NB4 (cell line): Measurements from ENCODE around the gene AGFG2.
A peak's percentile ranks its signal among the peaks of the same experiment; 100 is the strongest.

Experiments
- DNase-seq: peaks from one replicate; pipeline ENCODE4 v3.0.0; 2010; ENCODE audit warnings: low read depth
- H3K4me3 ChIP-seq: one replicate; pipeline ENCODE4 v1.5.1; 2011; ENCODE audit warnings: mild to moderate bottlenecking, low read depth, low read length, moderate library complexity
- CTCF ChIP-seq: IDR thresholded peaks from one replicate; pipeline ENCODE4 v1.5.1; 2012; ENCODE audit warnings: low read depth, low read length
- MYC ChIP-seq: IDR thresholded peaks from 2 replicates; pipeline ENCODE4 v1.6.1; 2011; ENCODE audit warnings: low read depth, low read length
- POLR2A ChIP-seq: IDR thresholded peaks from 2 replicates; pipeline ENCODE4 v1.6.1; 2011; ENCODE audit warnings: mild to moderate bottlenecking; ENCODE audit not compliant: insufficient read length; ENCODE audit errors: extremely low read depth
- TF ChIP-seq, protein P1 (sequence below): IDR thresholded peaks from 2 replicates; pipeline ENCODE4 v1.6.1; 2011; ENCODE audit warnings: low read depth, low read length

AGFG2 gene

DNA sequence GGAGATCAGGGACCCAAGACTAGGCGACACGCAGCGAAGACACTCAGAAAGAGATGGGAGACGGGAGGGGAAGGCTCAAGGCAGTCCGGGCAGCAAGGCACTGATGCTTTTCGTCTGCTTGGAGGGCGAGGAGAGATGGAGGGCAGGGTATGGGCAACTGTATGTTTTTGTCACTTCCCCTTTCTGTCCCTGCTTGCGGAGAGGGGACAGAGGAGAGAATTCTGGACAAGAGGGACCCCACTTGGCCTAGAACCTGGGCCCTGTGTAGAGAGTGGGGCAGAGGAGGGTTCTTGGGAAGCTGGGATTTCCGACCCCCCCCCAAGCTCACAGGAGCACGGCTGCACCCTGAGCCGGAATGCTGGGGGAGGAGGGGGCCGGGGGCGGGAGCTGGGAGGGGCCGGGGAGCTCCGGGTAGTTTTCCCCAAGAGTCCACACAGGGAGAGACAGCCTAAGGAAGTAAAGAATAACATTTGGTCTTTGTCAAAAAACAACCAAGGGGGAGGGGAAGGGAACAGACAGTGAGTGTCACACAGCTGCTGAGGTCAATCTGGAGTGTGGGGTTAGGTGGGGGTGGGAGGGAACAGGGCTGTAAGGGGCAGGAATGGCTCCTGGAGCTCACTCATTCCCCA, 45.2 kb downstream of the AGFG2 start:
- no peak for TF ChIP-seq CTCF
- no peak for TF ChIP-seq MYC
- no peak for TF ChIP-seq POLR2A
- TF ChIP-seq, protein P1, sequence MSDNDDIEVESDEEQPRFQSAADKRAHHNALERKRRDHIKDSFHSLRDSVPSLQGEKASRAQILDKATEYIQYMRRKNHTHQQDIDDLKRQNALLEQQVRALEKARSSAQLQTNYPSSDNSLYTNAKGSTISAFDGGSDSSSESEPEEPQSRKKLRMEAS, result no peak
- peak overlapping the region; percentile 93 for H3K4me3 ChIP-seq
- peak; percentile 83 for DNase-seq

DNA sequence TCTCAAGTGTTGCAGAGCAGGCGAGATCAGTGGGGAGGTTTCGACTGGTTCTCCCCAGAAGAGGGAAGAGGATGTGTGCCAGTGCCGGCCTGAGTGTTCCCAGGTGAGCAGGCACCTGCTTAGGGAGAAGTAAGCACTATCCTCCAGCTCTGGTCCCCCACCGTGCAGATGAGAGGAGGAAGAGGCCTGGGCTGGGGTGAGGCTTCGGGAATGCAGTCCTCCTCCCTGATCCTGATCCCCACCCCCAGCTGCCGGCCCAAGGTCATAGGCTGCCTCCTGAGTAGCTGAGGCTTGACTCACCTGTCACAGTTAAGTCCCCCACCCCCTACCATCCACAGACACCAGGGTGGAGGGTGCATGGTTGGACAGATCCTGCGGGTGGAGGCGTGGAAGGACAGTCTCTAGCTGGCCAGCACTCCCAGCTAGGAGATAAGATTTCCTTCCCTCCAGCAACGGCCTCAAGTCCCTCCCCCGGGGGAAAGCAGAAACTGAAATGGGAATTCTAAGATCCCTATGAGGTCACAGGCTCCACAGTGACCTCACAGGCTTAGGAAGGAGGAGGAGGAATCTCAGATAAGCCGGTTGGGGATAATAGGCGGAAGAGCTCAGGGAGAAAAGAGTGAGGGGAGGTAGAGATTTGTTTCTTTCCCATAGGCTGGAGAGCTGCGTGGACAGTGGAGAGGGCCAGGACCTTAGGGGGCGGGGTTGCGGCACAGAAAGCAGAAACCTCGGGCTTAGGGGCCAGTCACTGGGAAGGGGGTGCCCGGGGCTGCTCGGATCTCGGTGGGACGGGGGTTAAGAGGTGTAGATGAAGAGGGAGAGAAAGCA, 45.9 kb downstream of the AGFG2 start:
- DNase-seq, result peak; percentile 53
- H3K4me3 ChIP-seq, result peak overlapping the region; percentile 93
- no peak for TF ChIP-seq POLR2A
- no peak for TF ChIP-seq CTCF
- TF ChIP-seq, protein P1, result no peak
- TF ChIP-seq MYC, result no peak

DNA sequence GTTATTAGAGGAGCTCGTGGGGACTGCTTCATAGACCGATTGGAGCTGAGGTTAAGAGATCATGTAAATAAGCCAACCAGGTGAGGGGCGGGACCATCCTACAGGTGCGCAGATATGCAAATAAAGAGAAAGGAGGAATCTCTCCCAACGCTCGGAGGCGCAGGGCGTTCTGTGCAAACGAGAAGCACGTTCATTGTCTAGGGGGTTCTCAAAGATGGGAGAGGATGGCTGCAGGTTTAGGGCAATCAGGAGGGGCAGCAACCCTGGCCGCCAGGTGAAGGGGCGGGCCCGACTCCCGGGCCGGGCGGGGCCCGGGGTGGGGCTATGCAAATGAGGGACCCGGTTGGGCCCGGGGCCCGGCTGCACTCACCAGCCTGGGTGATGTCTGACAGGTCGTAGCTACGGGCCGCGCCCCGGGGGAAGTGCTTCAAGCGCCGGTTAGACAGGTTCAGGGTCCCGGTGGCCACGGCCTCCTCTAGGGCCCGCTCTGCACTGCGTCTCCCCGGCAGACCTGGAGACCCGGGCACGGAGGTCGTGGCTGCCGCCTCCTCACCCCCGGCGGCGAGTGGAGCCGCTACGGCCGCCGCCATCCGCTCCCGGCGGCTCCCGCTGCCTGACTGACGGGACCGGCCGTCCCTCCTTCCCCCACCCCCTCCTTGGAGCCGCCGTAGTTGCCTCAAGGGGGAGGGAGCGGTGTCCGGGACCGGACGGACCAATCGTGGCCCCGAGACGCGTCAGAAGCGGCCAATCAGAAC, 46.7 kb downstream of the AGFG2 start, which contains the start of gene LRCH4:
LRCH4 (minus strand) TSS at position 619 of the 755 bp plus-strand sequence; CDS start at position 590, 29 bp downstream.
- peak within 1 kb of the TSS; percentile 93 for H3K4me3 ChIP-seq
- TF ChIP-seq, protein P1, result no peak
- peak; percentile 99 for TF ChIP-seq POLR2A
- no peak for DNase-seq

GRCh38 chr7:100586266-100587025, 47.4 kb downstream of the AGFG2 start, which contains the start of gene FBXO24:
FBXO24 (plus strand) TSS chr7:100586328; CDS start chr7:100586626, 298 bp downstream.
- DNase-seq, result peak; percentile 100
- TF ChIP-seq CTCF, result no peak
- peak; percentile 7 for TF ChIP-seq MYC
- TF ChIP-seq, protein P1, result peak; percentile 22; the same call in 1 of the 2 replicates
- TF ChIP-seq POLR2A, result peak; percentile 84
- H3K4me3 ChIP-seq, result peak within 1 kb of the TSS; percentile 93

- H3K4me3 ChIP-seq, result no peak overlapping the region
- DNase-seq, result peak; percentile 75
- TF ChIP-seq CTCF, result peak; percentile 63
- no peak for TF ChIP-seq POLR2A
Measured at GRCh38 chr7:100588438-100588837, 49.4 kb downstream of the AGFG2 start.
